Loucy (cell line): ENCODE measurements around the gene RERE.

Source experiments
- EZH2phosphoT487 ChIP-seq: fragments of 200-600 bp; IDR thresholded peaks from 2 replicates; pipeline ENCODE4 v1.6.1; 2018; ENCODE audit warnings: antibody characterized with exemption, mild to moderate bottlenecking, moderate library complexity, borderline replicate concordance
- TF ChIP-seq, protein P1 (sequence below): fragments of 200-600 bp; sonication (generic); conservative IDR thresholded peaks from 2 replicates; pipeline ENCODE4 v1.5.1; 2014; ENCODE audit warnings: mild to moderate bottlenecking, antibody characterized with exemption, low read length

DNA sequence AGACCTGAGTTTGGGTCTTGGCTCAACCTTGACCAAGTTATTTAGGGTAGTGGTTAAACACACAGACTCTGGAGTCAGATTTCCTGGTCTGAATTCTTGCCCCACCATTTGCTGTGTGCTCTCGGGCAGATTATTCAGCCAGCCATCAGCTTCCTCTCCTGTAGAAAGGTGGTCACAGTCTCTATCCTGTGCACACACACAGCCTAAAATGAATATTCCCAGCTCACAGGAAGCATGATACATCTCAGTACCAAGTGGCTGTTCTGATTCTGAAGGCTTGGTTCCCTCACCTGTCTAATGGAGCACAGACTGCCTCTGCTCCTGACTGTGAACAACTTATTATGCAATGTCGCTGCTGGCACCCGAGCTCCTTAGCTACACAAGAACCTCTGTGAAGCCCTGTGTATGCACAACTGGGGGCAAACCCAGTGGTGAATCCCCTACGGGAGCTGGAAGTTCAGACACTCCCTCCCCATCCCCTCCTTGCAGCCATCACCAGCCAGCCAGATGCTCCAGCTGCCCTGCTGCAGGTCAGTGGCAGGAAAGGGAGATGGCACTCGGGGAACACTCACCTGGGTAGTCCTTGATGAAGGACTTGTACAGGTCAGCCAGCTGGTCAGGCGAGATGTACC lies 47.4 kb upstream of the RERE start:
- TF ChIP-seq, protein P1, sequence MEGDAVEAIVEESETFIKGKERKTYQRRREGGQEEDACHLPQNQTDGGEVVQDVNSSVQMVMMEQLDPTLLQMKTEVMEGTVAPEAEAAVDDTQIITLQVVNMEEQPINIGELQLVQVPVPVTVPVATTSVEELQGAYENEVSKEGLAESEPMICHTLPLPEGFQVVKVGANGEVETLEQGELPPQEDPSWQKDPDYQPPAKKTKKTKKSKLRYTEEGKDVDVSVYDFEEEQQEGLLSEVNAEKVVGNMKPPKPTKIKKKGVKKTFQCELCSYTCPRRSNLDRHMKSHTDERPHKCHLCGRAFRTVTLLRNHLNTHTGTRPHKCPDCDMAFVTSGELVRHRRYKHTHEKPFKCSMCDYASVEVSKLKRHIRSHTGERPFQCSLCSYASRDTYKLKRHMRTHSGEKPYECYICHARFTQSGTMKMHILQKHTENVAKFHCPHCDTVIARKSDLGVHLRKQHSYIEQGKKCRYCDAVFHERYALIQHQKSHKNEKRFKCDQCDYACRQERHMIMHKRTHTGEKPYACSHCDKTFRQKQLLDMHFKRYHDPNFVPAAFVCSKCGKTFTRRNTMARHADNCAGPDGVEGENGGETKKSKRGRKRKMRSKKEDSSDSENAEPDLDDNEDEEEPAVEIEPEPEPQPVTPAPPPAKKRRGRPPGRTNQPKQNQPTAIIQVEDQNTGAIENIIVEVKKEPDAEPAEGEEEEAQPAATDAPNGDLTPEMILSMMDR = no peak
- TF ChIP-seq EZH2phosphoT487 = no peak
